ENCODE results near the gene ANKRD39.

- no peak for TF ChIP-seq CTCF (IDR thresholded peaks at IDR 0.05)
- no peak for TF ChIP-seq POLR2A (IDR thresholded peaks at IDR 0.05)
- TF ChIP-seq EP300 (IDR thresholded peaks at IDR 0.05): no peak
Measured at GRCh38 chr2:96881349-96882195, 23.8 kb upstream of the ANKRD39 start.
